Rectal smooth muscle tissue (tissue), 1 donor: ENCODE data around the gene FAAP20.

Source experiments
- H3K27ac ChIP-seq: one replicate; pipeline ENCODE4 v1.7.0; 2013; ENCODE audit warnings: low read depth, low read length, inconsistent platforms
- H3K27me3 ChIP-seq: one replicate; pipeline ENCODE4 v1.7.0; 2013; ENCODE audit warnings: low read length; ENCODE audit not compliant: control insufficient read depth, insufficient read depth
- H3K36me3 ChIP-seq: one replicate; pipeline ENCODE4 v1.7.0; 2013; ENCODE audit warnings: low read length; ENCODE audit not compliant: control insufficient read depth, insufficient read depth
- H3K4me1 ChIP-seq: one replicate; pipeline ENCODE4 v1.7.0; 2013; ENCODE audit warnings: low read length; ENCODE audit not compliant: control insufficient read depth, insufficient read depth
- H3K4me3 ChIP-seq: one replicate; pipeline ENCODE4 v1.7.0; 2013; ENCODE audit warnings: low read length
- H3K9ac ChIP-seq: one replicate; pipeline ENCODE4 v1.7.0; 2013; ENCODE audit warnings: low read length

Gene FAAP20

DNA sequence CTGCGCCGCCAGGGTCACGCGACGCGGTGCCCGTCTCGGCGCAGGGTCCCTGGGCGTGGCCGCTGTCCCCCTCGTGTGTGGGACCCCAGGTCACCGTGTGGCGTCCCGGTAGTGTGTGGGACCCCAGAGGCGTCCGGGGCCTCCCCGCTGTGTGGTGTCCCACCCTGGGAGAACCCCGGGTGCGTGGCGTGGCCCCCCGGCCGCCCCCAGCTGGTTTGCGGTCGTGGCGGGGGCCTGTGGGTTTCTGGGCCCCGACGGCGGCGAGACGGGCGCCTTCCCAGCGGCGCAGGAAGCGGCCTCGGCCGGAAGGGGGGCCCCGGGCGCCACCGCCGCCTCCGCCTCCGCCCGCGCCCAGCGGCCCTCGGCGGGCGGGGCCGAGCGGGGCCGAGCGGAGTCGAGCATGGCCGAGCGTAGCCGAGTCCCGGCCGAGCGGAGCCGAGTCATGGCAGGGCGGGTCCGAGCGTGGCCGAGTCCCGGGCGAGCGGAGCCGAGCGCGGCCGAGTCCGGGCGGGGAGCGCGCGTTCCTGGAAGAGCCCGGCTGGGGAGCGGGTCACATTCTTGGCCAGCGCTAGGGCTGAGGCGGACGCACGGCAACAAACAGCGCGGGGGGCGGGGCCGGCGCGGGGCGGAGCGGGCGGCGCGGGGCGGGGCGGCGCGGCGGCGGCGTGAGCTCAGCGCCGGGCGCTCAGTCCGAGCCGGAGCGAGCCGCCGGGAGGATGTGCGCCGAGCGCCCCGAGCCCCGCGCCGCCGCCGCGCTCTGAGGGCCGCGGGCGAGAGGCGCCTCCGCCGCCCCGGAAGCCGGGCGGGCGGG lies 33.0 kb upstream of the FAAP20 start:
- Histone ChIP-seq H3K9ac (peak overlapping the region; percentile 97), H3K4me1 (peaks cover 5% of the 10 kb centered on the region), H3K27ac (peak overlapping the region; percentile 99), H3K27me3 (no peaks in the 10 kb centered on the region), H3K36me3 (no peaks in the 10 kb centered on the region), H3K4me3 (peak overlapping the region; percentile 88)

GRCh38 chr1:2226525-2227345 lies 32.2 kb upstream of the FAAP20 start:
- peaks cover 2% of the 10 kb centered on the region for H3K4me1 ChIP-seq
- H3K27ac ChIP-seq = peak overlapping the region; percentile 99
- H3K27me3 ChIP-seq = no peaks in the 10 kb centered on the region
- peak overlapping the region; percentile 88 for H3K4me3 ChIP-seq
- peak overlapping the region; percentile 97 for H3K9ac ChIP-seq
- H3K36me3 ChIP-seq = no peaks in the 10 kb centered on the region

DNA sequence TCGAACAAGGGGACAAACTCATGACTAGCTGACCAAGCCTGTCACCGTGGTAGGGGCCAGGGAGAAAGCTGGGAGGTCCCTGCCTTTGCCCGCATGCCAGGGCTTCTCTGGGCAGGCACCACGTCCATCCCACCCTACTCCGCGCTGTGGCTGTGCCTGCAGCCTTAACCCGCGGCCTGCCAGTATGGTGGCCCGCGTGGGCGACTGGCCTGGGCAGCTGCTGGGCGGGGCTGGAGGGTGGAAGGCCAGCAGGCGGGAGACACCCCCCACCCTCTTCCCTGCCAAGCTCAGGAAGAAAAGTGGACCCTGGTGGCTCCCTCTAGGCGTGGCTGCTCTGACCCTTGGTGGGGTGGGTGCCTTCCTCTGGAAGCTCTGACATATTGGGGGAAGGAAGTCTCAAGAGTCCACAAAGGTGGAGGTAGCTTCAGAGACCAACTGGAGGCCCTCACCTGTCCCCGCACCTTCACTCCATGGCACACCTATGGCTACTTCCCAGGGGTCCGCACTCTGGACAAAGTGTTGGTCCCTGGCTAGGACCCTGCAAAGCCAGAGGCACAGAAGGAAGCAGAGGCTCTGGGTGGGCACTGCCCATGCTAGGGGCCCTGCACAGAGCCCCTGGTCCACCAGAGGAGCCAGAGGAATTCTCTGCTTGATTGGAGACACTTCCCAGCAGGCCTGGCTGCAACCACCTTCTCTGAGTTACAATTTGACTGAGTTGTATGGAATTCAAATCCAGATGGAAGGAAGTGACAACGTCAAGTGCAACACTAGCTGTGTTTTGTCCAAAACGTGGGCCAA lies 30.3 kb upstream of the FAAP20 start:
- H3K4me1 ChIP-seq = peaks cover 2% of the 10 kb centered on the region
- H3K27me3 ChIP-seq = no peaks in the 10 kb centered on the region
- no peak overlapping the region for H3K9ac ChIP-seq
- H3K36me3 ChIP-seq = no peaks in the 10 kb centered on the region
- H3K27ac ChIP-seq = no peak overlapping the region
- H3K4me3 ChIP-seq = no peak overlapping the region

DNA sequence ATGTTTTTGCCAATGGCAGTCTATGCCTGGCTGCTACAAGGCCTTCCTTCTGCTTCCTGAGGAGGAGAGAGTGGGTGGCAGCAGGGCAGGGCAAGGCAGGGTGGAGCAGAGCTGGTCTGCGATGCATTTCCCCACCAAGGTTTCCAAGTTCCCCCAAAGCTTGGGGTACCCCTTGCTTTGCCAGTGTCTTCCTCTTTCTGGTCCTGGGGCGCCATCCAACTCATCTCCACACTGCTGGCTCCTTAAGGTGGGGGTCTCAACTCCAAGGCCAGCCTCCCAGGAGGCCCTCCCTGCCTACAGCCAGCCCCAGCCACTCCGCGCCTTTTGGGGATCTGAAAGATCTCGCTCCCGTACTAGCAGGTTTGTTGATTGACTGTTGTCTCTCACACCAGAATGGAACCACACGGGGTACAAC lies 29.6 kb upstream of the FAAP20 start:
- Histone ChIP-seq H3K4me3 (no peak overlapping the region), H3K36me3 (no peaks in the 10 kb centered on the region), H3K27me3 (no peaks in the 10 kb centered on the region), H3K9ac (no peak overlapping the region), H3K4me1 (peaks cover 2% of the 10 kb centered on the region), H3K27ac (no peak overlapping the region)

- Histone ChIP-seq H3K36me3 (no peaks in the 10 kb centered on the region), H3K4me1 (no peaks in the 10 kb centered on the region), H3K27me3 (no peaks in the 10 kb centered on the region), H3K4me3 (no peak overlapping the region), H3K27ac (no peak overlapping the region), H3K9ac (no peak overlapping the region)
Measured at GRCh38 chr1:2221271-2221670, 26.7 kb upstream of the FAAP20 start.

DNA sequence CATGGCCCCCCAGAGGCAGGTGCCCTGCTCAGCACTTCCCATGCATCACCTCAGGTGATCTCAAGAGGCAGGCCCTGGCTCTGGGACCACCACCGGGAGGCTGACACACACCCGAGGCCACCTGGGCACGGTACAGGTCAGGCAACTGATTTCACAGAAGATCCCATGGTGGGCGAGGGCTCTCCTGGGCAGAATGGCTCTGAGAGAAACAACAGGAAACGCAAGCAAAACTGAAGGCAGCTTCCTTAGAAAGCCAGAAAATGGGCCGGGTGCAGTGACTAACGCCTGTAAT lies 22.1 kb upstream of the FAAP20 start:
- Histone ChIP-seq H3K27me3 (no peaks in the 10 kb centered on the region), H3K9ac (no peak overlapping the region), H3K27ac (no peak overlapping the region), H3K36me3 (no peaks in the 10 kb centered on the region), H3K4me3 (no peak overlapping the region), H3K4me1 (peaks cover 27% of the 10 kb centered on the region)

GRCh38 chr1:2215909-2216766 lies 21.6 kb upstream of the FAAP20 start:
- Histone ChIP-seq H3K4me3 (no peak overlapping the region), H3K4me1 (peaks cover 27% of the 10 kb centered on the region), H3K27ac (no peak overlapping the region), H3K9ac (no peak overlapping the region), H3K27me3 (no peaks in the 10 kb centered on the region), H3K36me3 (no peaks in the 10 kb centered on the region)

DNA sequence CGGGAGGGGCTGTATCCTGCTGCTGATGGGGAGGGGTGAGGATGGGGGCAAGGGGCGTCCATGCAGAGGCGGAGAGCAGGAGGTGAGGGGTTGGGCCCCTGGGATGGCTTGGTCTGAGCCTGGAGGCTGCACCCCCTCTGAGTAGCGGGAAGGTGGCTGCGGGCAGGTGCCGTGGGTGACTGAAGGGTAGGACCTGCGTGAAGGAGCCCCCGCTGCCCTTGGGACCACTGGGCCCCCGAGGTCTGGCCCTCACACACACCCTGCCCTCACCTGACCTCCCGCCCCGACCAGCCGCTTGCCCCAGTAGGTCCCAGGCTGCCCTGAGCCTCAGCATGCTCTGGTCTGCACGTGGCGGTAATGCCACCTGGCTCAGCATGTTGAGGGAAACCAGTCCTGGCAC lies 20.8 kb upstream of the FAAP20 start:
- H3K27me3 ChIP-seq = no peaks in the 10 kb centered on the region
- no peak overlapping the region for H3K9ac ChIP-seq
- no peaks in the 10 kb centered on the region for H3K36me3 ChIP-seq
- peaks cover 27% of the 10 kb centered on the region for H3K4me1 ChIP-seq
- H3K27ac ChIP-seq = peak overlapping the region; percentile 97
- H3K4me3 ChIP-seq = no peak overlapping the region

DNA sequence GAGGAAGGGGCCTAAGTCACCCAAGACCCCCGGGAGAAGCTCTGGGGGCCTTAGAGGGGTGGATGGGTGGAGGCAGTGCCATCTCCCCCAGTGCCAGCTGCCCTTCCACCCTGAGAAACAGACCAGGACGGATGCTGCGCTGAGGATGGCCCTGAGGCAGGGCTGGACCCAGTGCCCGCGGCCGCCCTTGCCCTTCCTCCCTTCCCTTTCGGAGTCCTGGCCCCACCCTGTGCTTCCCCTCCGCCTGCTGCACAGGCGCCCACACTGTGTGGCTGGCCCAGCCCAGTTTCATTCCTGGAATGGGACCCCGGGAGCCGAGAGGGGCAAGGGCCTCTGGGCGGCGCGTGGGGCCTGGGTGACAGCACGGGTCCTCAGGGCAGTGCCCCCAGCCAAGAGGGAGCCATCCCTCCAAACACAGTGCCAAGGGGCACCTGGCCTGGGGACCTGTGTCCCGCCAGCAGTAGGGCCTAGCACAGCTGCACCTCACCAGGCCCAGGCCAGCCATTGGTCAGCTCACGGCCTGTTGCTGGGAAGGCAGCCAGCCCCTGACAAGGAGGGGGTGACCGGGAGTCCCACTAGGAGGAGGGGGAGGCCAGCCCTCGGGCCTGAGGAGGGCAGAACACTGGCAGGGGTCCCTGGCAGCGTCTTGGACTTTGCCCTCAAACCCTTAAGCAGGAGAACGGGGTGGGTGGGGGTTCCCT lies 20.1 kb upstream of the FAAP20 start:
- H3K9ac ChIP-seq = peak overlapping the region; percentile 98
- peaks cover 27% of the 10 kb centered on the region for H3K4me1 ChIP-seq
- no peaks in the 10 kb centered on the region for H3K36me3 ChIP-seq
- H3K27ac ChIP-seq = peak overlapping the region; percentile 97
- H3K4me3 ChIP-seq = peak overlapping the region; percentile 19
- no peaks in the 10 kb centered on the region for H3K27me3 ChIP-seq

- no peaks in the 10 kb centered on the region for H3K27me3 ChIP-seq
- H3K4me1 ChIP-seq = peaks cover 27% of the 10 kb centered on the region
- no peaks in the 10 kb centered on the region for H3K36me3 ChIP-seq
- peak overlapping the region; percentile 98 for H3K9ac ChIP-seq
- H3K4me3 ChIP-seq = peak overlapping the region; percentile 40
- H3K27ac ChIP-seq = peak overlapping the region; percentile 97
Measured at GRCh38 chr1:2213576-2214505, 19.3 kb upstream of the FAAP20 start.
